SW 1271 (cell line): ENCODE results near the gene PTPA.

ENCODE experiments used
- DNase-seq, 2 experiments: peaks; one replicate each; lab custom pipeline; 2025; lab: John Stamatoyannopoulos, UW

Gene PTPA

GRCh38 chr9:129084087-129084486, 27.1 kb upstream of the PTPA start:
- no peak for DNase-seq

- no peak for DNase-seq
These were observed 22.0 kb upstream of the PTPA start for GRCh38 chr9:129089246-129089645.

DNA sequence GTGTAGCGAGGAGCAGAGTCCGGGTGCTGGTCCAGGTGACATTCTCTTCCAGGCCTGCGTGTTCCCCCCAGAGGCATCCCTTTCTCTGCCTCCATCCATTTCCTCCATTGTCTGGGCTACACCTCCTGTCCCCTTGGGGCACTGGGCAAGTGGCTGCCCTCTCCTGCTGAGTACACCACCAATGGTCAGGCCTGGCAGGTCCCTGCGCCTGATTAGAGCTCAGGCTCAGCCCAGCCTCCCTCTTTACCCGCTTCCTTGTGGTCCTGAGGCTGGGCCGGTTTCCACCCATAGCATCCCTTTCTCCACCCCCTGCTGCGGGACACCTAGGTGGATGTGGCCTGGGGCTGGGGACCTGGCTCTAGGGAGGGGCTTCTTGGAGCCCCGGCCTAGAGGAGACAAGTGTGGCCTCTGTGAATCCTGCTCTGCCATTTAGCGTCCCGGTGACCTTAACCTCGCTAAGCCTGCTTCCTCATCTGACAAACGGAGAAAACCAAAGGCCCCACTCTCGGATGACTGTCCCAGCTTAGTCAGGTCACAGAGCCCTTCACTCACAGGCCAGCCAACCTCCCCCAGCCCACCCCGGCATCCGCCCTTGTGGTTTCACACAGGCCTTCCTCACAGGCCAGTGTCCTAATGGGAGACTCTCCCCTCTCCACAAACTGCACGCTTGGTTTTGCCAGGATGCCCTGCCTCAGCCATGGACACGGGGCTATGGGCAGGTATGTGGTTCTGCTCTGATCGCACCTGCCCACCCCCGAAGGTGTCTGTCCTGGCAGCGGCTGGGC, 17.4 kb upstream of the PTPA start:
- DNase-seq: no peak

GRCh38 chr9:129094387-129095169, 16.6 kb upstream of the PTPA start:
- no peak for DNase-seq

GRCh38 chr9:129095170-129095667, 16.0 kb upstream of the PTPA start:
- no peak for DNase-seq

DNA sequence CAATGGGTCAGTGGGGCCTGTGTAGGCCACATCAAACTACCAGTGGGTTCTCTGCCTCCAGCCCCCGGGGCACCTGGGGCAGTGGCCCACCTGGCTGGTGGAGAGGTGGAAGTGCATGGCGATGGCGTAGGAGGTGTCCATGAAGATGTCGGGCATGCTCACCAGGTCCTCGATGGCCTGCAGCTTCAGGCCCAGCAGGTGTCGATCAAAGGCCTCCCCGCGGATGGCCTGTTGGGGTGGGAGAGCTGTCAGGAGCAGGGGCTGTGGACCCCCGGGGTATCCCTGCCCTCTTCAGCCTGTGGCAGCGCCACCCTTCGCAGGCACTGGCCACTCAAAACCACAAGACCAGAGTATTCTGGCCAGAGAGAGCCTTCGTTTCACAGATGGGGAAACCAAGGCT, 15.3 kb upstream of the PTPA start:
- DNase-seq: no peak

DNA sequence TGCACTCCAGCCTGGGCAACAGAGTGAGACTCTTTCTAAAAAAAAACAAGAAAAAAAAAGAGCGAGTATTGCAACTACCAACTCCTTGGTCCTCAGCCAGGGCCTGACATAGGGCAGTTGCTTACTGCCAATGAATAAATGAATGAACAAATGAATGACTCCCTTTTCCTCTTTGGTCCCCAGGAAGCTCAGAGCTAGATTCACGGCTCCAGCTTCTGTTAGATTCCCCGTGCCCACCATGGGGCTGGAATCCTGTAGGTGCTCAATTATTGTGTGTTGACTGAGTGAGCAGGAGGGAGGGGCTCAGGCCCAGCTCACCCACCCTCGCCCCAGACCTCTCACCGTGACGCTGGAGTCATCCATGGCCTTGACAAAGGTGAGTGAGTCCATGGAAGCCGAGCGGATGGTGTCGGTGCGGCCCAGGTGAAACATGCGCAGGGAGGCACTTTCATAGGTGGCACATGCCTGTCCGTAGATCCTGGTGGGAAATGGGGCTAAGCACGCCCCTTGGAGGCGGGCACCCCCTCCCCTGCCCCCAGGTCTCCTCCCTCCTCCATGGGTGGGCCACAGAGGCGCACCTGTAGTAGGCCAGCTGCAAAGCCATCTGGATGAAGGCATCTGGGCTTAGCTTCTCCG, 13.4 kb upstream of the PTPA start:
- no peak for DNase-seq

DNA sequence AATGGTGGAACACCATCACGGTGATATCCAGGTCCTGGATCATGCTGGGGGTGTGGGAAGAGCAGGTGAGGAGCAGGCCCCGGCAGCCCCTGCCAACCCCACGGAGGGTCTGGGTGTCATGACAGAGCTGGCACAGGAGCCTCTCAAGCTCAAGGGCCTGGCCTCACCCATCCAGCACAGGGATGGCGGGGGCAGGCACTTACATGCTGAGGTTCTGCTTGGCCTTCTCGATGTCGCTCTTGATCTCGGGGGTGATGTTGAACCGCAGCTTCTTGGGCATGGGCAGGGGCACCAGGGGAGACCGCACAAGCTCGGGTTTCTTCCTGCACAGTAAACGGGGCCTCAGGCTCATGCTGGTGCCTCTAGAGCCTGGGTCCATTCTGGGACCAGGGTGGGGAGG, 12.9 kb upstream of the PTPA start:
- no peak for DNase-seq

DNA sequence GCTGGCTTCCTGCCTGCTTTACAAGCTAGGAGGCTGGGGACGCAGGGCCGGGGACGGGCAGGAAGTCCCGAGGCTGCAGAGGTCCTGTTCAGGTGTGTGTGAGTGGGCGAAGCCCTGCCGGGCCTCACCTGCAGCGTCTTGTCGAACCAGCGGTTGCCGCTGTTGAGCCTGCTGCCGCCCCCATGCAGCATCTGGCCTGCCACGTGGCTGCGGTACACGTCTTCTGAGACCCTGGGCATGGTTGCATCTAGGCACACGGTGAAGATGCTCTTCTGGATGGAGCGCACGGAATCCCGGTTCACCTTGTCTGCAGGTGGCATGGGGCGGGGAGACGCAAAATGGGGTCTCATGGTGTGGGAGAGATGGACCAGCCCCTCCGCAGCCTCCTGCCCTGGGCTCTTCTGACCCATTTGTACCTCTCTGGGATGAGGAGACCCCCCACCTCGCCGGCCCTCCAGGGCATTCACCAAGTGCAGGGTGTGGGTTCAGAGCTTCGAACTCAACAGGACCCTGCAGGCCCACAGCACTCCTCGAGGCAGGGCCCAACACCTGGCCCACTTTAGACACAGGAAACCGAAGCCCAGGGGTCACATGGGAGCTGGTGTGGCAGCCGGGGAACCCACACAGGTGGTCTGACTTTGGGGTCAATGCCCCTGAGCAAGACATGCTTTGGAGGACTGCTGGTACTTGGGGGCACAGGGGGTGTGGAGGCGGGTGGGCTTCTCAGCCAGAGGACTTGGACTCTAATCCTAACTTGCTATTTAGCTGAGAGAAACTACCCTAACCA, 10.6 kb upstream of the PTPA start:
- no peak for DNase-seq

GRCh38 chr9:129101279-129101678, 9.9 kb upstream of the PTPA start:
- DNase-seq: no peak

DNA sequence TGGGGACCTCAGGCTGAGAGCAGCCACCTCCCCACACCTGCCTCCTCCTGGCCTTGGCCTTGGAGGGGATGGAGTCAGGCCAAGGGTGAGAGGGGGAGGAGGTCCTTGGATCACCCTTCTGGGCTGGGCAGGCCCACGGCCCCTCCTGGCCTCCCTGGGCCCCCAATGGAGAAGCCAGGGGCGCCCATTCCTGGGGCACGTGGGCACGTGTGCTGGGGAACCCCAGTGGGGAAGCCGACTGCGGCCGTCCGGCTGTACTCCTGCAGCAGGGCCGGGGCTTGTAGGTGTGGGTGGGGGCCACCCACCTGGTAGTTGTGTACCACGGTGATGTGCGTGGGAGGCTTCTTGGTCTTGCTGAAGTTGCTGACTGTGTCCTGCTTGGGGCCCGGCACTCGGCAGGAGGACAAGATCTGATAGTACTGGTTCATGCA, 9.1 kb upstream of the PTPA start:
- DNase-seq: no peak

GRCh38 chr9:129102791-129103594, 8.2 kb upstream of the PTPA start:
- DNase-seq: peak in 1 of 2 experiments; percentile 41

DNA sequence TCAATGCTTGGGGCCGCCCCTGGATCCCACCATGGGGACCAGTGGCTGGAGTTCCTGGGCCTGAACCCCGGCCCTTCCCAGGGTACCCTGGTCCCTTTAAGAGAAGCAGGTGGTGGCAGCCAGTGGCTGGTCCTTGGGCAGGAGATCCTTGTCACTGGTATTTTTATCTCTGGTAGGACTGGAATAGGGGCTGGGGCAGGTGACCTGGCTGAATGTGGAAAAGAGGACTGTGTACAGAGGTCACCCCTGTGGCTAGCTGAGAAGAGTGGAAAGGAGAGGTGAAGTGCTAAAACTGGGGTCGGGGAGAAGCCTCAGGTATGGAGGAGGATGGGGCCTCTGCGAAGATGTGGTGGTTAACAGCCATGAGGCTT, 7.6 kb upstream of the PTPA start:
- DNase-seq: no peak

- no peak for DNase-seq
These were observed 7.2 kb upstream of the PTPA start for GRCh38 chr9:129104051-129104450.

DNA sequence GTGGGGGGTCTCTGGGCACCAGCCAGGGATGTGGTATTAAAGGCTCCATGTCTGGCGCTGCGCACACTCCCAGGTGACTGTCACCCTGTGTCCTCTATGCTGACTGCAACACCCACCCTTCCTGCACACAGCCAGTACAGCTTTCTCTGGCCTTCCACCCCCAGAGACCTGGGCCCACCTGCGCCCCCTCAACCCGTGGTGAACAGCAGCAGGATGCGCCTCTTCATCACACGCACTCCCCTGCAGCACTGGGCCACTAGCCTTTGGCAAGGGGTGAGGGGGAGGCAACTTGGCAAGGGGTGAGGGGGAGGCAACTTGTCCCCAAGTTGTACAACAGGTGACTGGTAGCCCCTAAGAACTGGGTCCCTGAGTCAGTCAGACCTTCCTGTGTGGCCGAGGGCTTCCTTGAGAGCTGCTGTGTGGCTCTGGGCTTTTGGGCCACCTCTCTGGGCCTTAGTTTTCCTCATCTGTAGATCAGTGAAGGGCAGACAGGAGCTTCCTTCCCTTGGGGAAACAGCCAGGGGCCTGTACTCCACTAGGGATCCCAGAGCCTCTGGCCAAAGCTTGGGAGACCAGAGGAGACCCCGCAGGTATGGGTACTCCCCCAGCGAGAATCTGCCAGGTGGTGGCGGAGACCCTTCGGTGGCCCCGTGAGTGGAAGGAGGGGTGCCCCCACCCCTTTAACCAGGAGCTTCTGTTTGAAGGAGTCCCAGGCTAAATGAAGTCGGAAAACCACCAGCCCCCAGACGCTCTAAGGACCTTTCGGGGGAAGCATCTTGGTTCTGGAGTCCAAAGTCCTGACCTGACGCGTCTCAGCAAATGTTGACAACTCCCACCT, 5.1 kb upstream of the PTPA start:
- DNase-seq: no peak

GRCh38 chr9:129107651-129108050, 3.6 kb upstream of the PTPA start:
- DNase-seq: no peak

DNA sequence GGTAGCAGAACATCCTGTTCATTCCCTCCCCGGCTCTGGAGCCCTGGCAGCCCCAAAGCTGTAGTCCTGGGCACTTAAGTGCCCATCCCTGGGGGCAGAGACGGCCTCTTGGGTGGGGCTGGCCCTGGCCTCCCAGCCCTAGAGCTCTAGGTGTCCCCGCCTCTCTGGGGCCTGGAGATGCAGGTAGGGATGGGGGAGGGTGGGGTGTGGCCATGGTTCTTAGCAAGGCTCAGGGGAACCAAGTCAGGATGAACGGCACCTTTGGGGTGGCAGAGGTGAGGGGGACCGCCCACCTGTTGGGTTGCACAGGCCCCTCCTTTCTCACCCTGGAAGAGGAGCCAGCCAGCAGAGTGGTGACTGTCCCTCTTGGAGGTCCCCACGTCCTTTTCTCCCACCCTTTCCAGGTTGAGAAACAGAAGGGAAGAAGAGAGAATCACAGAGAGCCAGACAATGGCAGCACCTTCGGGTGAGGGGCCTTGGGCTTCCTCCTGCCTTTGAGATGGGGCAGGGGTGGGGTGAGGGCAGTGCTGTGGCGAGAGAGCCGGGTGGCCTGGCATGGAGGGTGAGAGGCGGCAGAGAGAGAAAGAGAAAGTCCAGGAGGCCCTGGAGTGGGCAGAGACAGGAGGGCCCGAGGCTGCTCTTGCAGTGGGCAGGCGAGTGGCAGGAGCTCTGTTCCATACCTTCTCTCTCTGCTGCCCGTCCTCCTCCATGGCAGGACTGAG, 3.0 kb upstream of the PTPA start:
- no peak for DNase-seq

GRCh38 chr9:129108805-129109536, 2.2 kb upstream of the PTPA start:
- DNase-seq: no peak

GRCh38 chr9:129109537-129109903, 1.7 kb upstream of the PTPA start:
- DNase-seq: no peak
